Body of pancreas (tissue), 4 donors: ENCODE measurements around the gene ARHGAP44. TPM values are rescaled to one million over a fixed set of nuclear protein-coding genes. Genes with fewer than 3 reads are reported as not detected.

ENCODE experiments used
- ATAC-seq: fragments of 150-250 bp; one replicate; pipeline ENCODE4 v1.9.1; 2016
- DNase-seq, 4 donors: peaks; one replicate each; pipeline ENCODE4 v3.0.0-alpha.2; 2019
- H3K27ac ChIP-seq, 4 donors: fragments of 200-600 bp; sonication (generic); 1 replicate in 3 of 4; 2 replicates in 1 of 4; pipeline versions ENCODE4 v1.5.1 to v1.6.1; 2016 to 2019; ENCODE audit warnings: mild to moderate bottlenecking in 1 of 4, mixed read lengths in 1 of 4, moderate library complexity in 1 of 4
- H3K27me3 ChIP-seq, 2 donors: fragments of 200-600 bp; sonication (generic); one replicate each; pipeline ENCODE4 v1.6.0; 2016; ENCODE audit warnings: mild to moderate bottlenecking in 1 of 2
- H3K36me3 ChIP-seq, 2 donors: fragments of 200-600 bp; sonication (generic); replicated peaks in 1 of 2; 2 replicates each; pipeline ENCODE4 v1.5.1; 2016; ENCODE audit warnings: low read depth in 2 of 2; ENCODE audit not compliant: insufficient read depth in 1 of 2
- H3K4me1 ChIP-seq: fragments of 200-600 bp; sonication (generic); one replicate; pipeline ENCODE4 v1.6.0; 2016
- H3K4me3 ChIP-seq, 2 donors: fragments of 200-600 bp; sonication (generic); 1 replicate in 1 of 2; 2 replicates in 1 of 2; pipeline ENCODE4 v1.5.1; 2016 to 2019
- H3K9me3 ChIP-seq, 3 donors: fragments of 200-600 bp; sonication (generic); 1 replicate in 2 of 3; 2 replicates in 1 of 3; pipeline ENCODE4 v1.5.1; 2016
- CTCF ChIP-seq, 7 experiments: fragments of 450-650 bp in 4 of 7; fragments of 200-600 bp in 3 of 7; sonication (generic) in 3 of 7; IDR thresholded peaks; one replicate each; pipeline ENCODE4 v1.5.1; 2016 to 2019; ENCODE audit warnings: antibody characterized with exemption in 7 of 7
- POLR2A ChIP-seq, 3 donors: fragments of 450-650 bp; IDR thresholded peaks; one replicate each; pipeline ENCODE4 v1.6.1; 2016; ENCODE audit warnings: antibody characterized with exemption in 3 of 3, mild to moderate bottlenecking in 2 of 3
- WGBS, 2 donors: methylation state at CpG; one replicate each; pipeline ENCODE4 v1.1.5; 2017; 5-methylcytosine and 5-hydroxymethylcytosine counted together
- intact Hi-C: fragments of 100-400 bp; cut with DNase I; formaldehyde crosslinking; loops from one replicate; pipeline ENCODE4 v1.15.1; 2023
- total RNA-seq, 2 donors: library from RNA; depleted of rRNA; stranded (reverse); fragments of >200 nt; gene quantifications; one replicate each; pipeline ENCODE4 v1.1.0, GENCODE V29; 2016

ARHGAP44 gene
- total RNA-seq, 2 donors from 2014 or later, result 5.7 to 6.3 TPM

GRCh38 chr17:12996941-12997340 is 207.6 kb downstream of the ARHGAP44 start:
- whole genome bisulfite sequencing, 2 donors, result 81 to 96% methylated on average over 2 to 5 of the region's 5 CpGs

GRCh38 chr17:12998461-12998860 is 209.2 kb downstream of the ARHGAP44 start:
- H3K36me3 ChIP-seq, result peaks cover 43 to 66% of the 10 kb centered on the region in 2 donors
- no peaks in the 10 kb centered on the region for H3K4me1 ChIP-seq
- ATAC-seq (no peak), DNase-seq (no peak)
- no peaks in the 10 kb centered on the region for H3K27me3 ChIP-seq
- no peak for TF ChIP-seq CTCF (IDR thresholded peaks at IDR 0.05)
- no peak for TF ChIP-seq POLR2A (IDR thresholded peaks at IDR 0.05)
- intact Hi-C loops, result no loop called here
- no peak overlapping the region for H3K4me3 ChIP-seq
- no peak overlapping the region for H3K27ac ChIP-seq
- WGBS, 2 donors, result 87 to 92% methylated on average over 7 to 8 of the region's 8 CpGs
- no peaks in the 10 kb centered on the region for H3K9me3 ChIP-seq

More at GRCh38 chr17:12996941-12997340, 207.6 kb downstream of the ARHGAP44 start:
- intact Hi-C loops, result no loop called here
- Histone ChIP-seq H3K4me3 (no peak overlapping the region), H3K9me3 (no peaks in the 10 kb centered on the region), H3K27ac (no peak overlapping the region), H3K27me3 (no peaks in the 10 kb centered on the region), H3K36me3 (peaks cover 51 to 73% of the 10 kb centered on the region in 2 donors), H3K4me1 (no peaks in the 10 kb centered on the region)
- ATAC-seq (no peak), DNase-seq (no peak)
- TF ChIP-seq POLR2A (IDR thresholded peaks at IDR 0.05), result no peak

GRCh38 chr17:12998874-12999273 is 209.6 kb downstream of the ARHGAP44 start:
- no peak overlapping the region for H3K4me3 ChIP-seq
- no peak overlapping the region for H3K27ac ChIP-seq
- WGBS, 2 donors, result 89 to 90% methylated on average over 5 of the region's 5 CpGs
- ATAC-seq, result no peak
- TF ChIP-seq POLR2A (IDR thresholded peaks at IDR 0.05), result no peak
- no peak for TF ChIP-seq CTCF (IDR thresholded peaks at IDR 0.05)
- no peaks in the 10 kb centered on the region for H3K27me3 ChIP-seq
- peaks cover 41 to 63% of the 10 kb centered on the region in 2 donors for H3K36me3 ChIP-seq
- H3K9me3 ChIP-seq, result no peaks in the 10 kb centered on the region
- DNase-seq, result no peak
- intact Hi-C loops, result no loop called here
- no peaks in the 10 kb centered on the region for H3K4me1 ChIP-seq

GRCh38 chr17:13000561-13000960 is 211.3 kb downstream of the ARHGAP44 start:
- no peaks in the 10 kb centered on the region for H3K9me3 ChIP-seq
- 92% methylated on average over 6 to 8 of the region's 8 CpGs for WGBS, 2 donors
- TF ChIP-seq CTCF (IDR thresholded peaks at IDR 0.05) (no peak), POLR2A (IDR thresholded peaks at IDR 0.05) (no peak)
- no peak for ATAC-seq
- H3K4me1 ChIP-seq, result no peaks in the 10 kb centered on the region
- no peaks in the 10 kb centered on the region for H3K27me3 ChIP-seq
- DNase-seq, result no peak
- intact Hi-C loops, result no loop called here
- no peak overlapping the region for H3K4me3 ChIP-seq
- H3K27ac ChIP-seq, result no peak overlapping the region
- H3K36me3 ChIP-seq, result peaks cover 26 to 52% of the 10 kb centered on the region in 2 donors

GRCh38 chr17:13001991-13002615 is 212.8 kb downstream of the ARHGAP44 start:
- Histone ChIP-seq H3K36me3 (peaks cover 14 to 43% of the 10 kb centered on the region in 2 donors), H3K27me3 (no peaks in the 10 kb centered on the region), H3K4me3 (no peak overlapping the region), H3K4me1 (no peaks in the 10 kb centered on the region), H3K9me3 (no peaks in the 10 kb centered on the region), H3K27ac (no peak overlapping the region)
- ATAC-seq, result no peak
- TF ChIP-seq POLR2A (IDR thresholded peaks at IDR 0.05) (no peak), CTCF (IDR thresholded peaks at IDR 0.05) (no peak)
- intact Hi-C loops, result no loop called here
- no peak for DNase-seq
- 75 to 80% methylated on average over 15 of the region's 15 CpGs for WGBS, 2 donors
